ENCODE data around the gene KLK10. TPM values are rescaled to one million over a fixed set of nuclear protein-coding genes. Genes with fewer than 3 reads are reported as not detected.
"Not testable (repeated sequence)": the region's sequence is repeated elsewhere in the genome, so short reads cannot be mapped to it uniquely, and the experiment has no call there.

KLK10 gene
- total RNA-seq, 2 donors from 2014 or later = not detected

DNA sequence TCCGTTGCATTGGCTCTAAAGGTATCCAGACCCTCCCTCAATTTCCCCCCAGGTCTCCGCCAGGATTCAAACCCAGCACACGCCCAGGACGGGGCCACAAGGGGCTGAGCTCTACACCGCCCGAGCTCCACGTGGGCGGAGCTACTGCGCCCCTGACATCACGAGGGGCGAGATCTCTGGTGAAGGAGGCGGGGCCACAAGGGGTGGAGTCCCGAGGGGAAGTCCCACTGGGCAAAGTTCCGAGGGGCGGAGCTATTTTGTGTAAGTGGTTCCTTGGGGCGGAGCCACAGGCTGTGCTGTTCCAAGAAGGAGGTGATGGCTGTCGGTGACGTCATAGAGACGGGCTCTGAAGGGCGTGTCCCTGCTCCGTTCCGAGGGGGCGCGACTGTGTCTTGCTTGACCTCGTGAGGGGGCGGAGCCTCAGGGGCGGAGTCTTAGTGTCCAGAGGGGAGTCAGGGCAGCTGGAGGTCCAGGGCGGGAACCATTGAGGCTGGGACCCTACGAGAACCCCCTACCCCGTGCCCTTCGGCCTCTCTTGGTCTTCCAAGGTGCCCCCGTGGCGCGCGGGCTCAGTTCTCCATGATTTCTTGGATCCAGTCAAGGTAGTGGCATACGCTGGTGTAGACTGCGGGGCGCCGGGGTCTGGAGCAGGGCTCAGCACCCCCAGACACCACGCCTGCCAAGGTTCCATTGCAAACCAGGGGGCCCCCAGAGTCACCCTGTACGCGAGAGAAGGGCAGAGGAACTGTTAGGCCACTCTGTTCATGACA, 16.8 kb downstream of the KLK10 start:
- no peak overlapping the region for H3K4me3 Mint-ChIP-seq
- no peaks in the 10 kb centered on the region for H3K9me3 Mint-ChIP-seq
- H3K27me3 Mint-ChIP-seq = peaks cover 37 to 52% of the 10 kb centered on the region in 2 donors
- DNase-seq (ENCODE audit: low spot score) (no peak), ATAC-seq (peak; percentile 34 to 80)
- no peak overlapping the region for H3K27ac Mint-ChIP-seq
- H3K36me3 Mint-ChIP-seq = no peaks in the 10 kb centered on the region
- peaks cover 0 to 4% of the 10 kb centered on the region in 2 donors for H3K4me1 Mint-ChIP-seq (ENCODE audit: low read depth in 2 of 2)

- H3K9me3 Mint-ChIP-seq = no peaks in the 10 kb centered on the region
- ATAC-seq (no peak), DNase-seq (ENCODE audit: low spot score) (no peak)
- H3K27ac Mint-ChIP-seq = no peak overlapping the region
- H3K36me3 Mint-ChIP-seq = no peaks in the 10 kb centered on the region
- H3K4me3 Mint-ChIP-seq = no peak overlapping the region
- peaks cover 36 to 49% of the 10 kb centered on the region in 2 donors for H3K27me3 Mint-ChIP-seq
- H3K4me1 Mint-ChIP-seq (ENCODE audit: low read depth in 2 of 2) = peaks cover 0 to 4% of the 10 kb centered on the region in 2 donors
Observed at GRCh38 chr19:51002089-51002532, 17.4 kb downstream of the KLK10 start.

- peaks cover 38 to 53% of the 10 kb centered on the region in 2 donors for H3K27me3 Mint-ChIP-seq
- H3K4me3 Mint-ChIP-seq = no peak within 1 kb of the TSS
- H3K9me3 Mint-ChIP-seq = no peaks in the 10 kb centered on the region
- DNase-seq (ENCODE audit: low spot score) (no peak), ATAC-seq (no peak)
- H3K36me3 Mint-ChIP-seq = no peaks in the 10 kb centered on the region
- no peak within 1 kb of the TSS for H3K27ac Mint-ChIP-seq
- H3K4me1 Mint-ChIP-seq (ENCODE audit: low read depth in 2 of 2) = peaks cover 0 to 4% of the 10 kb centered on the region in 2 donors
Observed at GRCh38 chr19:51001515-51001914, 18.0 kb downstream of the KLK10 start, which contains the start of gene KLK8. KLK8 (minus strand) TSS chr19:51001604; CDS start chr19:51001167, 437 bp downstream.

DNA sequence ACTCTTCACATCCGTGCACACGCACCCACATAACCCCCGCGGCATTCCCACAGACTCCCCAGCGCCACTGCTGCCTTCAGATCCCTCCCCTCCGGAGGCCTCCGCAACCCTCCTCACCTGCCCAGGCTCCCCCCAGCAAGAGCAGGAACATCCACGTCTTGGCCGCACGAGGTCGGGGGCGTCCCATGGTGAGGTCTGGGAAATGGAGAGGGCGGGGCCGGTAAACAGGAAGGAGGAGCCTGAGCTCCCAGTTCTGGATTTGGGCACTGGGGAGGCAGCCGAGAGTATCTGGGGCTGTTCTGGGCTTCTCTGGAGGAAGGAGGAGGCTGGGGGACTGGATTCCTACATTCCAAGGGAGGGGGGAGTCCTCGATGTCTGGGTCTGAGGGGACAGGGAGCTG, 18.5 kb downstream of the KLK10 start:
- Mint-ChIP-seq H3K36me3 (no peaks in the 10 kb centered on the region), H3K4me1 (ENCODE audit: low read depth in 2 of 2) (peaks cover 0 to 4% of the 10 kb centered on the region in 2 donors), H3K4me3 (no peak overlapping the region)

DNA sequence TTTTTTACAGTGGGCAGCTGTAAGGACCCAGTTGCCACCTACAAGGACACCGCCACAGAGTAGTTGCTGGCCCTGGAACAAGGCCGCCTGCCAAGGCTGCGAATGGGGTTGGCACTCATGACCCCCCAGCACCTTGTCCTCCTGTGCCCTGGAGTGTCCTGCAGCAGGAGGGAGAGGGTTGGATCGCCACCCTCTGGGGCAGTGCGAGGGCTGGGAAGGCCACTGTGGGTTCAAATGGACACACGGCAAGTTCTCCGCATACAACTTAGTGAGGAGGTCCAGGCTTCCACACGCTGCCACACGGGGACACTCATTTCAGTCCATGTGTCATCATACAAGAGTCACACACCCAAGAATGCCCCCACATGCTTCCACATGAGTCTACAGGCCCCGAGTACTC, 19.1 kb downstream of the KLK10 start:
- Mint-ChIP-seq H3K27me3 (peaks cover 35 to 45% of the 10 kb centered on the region in 2 donors), H3K9me3 (no peaks in the 10 kb centered on the region), H3K4me1 (ENCODE audit: low read depth in 2 of 2) (peaks cover 0 to 4% of the 10 kb centered on the region in 2 donors), H3K4me3 (no peak overlapping the region), H3K36me3 (no peaks in the 10 kb centered on the region), H3K27ac (no peak overlapping the region)
- DNase-seq (ENCODE audit: low spot score) (no peak), ATAC-seq (no peak)

More for the DNA sequence above, 18.5 kb downstream of the KLK10 start:
- no peak overlapping the region for H3K27ac Mint-ChIP-seq
- DNase-seq (ENCODE audit: low spot score) (no peak), ATAC-seq (no peak)
- H3K27me3 Mint-ChIP-seq = peaks cover 35 to 48% of the 10 kb centered on the region in 2 donors
- H3K9me3 Mint-ChIP-seq = no peaks in the 10 kb centered on the region

- H3K9me3 Mint-ChIP-seq = no peaks in the 10 kb centered on the region
Observed at GRCh38 chr19:50998686-50999085, 20.8 kb downstream of the KLK10 start.

DNA sequence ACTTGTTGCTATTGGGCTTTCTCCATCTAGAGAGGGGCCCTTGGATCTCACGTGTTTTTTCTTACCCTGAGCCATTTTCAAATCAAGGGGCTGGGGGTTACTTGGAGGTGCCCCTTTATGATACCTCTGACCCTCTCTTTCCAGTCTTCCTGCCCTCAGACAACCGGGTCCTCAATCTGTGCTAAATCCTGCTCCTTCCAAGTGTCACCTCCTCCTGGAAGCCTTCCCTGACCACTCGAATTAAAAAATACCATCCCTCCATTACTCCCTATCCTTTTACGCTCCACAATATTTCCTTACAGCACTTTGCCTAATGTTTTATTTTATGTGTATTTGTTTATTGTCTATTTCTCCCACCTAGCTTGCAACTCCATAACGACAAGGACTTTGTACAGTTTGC, 21.4 kb downstream of the KLK10 start:
- ATAC-seq = no peak
- H3K36me3 Mint-ChIP-seq = no peaks in the 10 kb centered on the region
- H3K4me1 Mint-ChIP-seq (ENCODE audit: low read depth in 2 of 2) = peaks cover 0 to 4% of the 10 kb centered on the region in 2 donors
- DNase-seq (ENCODE audit: low spot score) = no peak
- H3K4me3 Mint-ChIP-seq = no peak overlapping the region
- peaks cover 24 to 32% of the 10 kb centered on the region in 2 donors for H3K27me3 Mint-ChIP-seq
- H3K27ac Mint-ChIP-seq = no peak overlapping the region
- H3K9me3 Mint-ChIP-seq = no peaks in the 10 kb centered on the region

More at GRCh38 chr19:50998686-50999085, 20.8 kb downstream of the KLK10 start:
- Mint-ChIP-seq H3K4me3 (no peak overlapping the region), H3K4me1 (ENCODE audit: low read depth in 2 of 2) (peaks cover 0 to 4% of the 10 kb centered on the region in 2 donors), H3K27me3 (peaks cover 29 to 34% of the 10 kb centered on the region in 2 donors), H3K36me3 (no peaks in the 10 kb centered on the region), H3K27ac (no peak overlapping the region)
- DNase-seq (ENCODE audit: low spot score) (no peak), ATAC-seq (no peak)

DNA sequence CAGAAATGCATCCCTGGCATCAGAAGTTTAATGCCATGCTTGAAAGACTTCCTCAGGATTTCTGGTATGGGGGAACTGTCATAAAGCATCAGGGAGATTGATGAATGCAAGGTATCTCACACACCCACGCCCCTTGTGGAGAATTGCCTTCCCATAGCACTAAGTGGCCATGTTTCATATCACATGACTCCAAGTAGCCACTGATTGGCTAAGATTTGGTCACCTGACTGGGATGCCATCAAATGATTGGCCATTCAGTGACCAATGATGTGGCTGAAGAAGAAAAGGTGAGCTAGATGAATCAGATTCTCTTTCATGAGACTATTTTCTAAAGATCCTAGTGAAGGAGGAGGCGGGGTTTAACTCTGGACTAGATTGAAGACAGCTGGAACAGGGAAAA, 25.4 kb downstream of the KLK10 start:
- no peaks in the 10 kb centered on the region for H3K36me3 Mint-ChIP-seq
- H3K4me1 Mint-ChIP-seq (ENCODE audit: low read depth in 2 of 2) = no peaks in the 10 kb centered on the region
- DNase-seq (ENCODE audit: low spot score) = no peak
- H3K27ac Mint-ChIP-seq = no peak overlapping the region
- ATAC-seq = no peak
- no peaks in the 10 kb centered on the region for H3K9me3 Mint-ChIP-seq
- peaks cover 22 to 37% of the 10 kb centered on the region in 2 donors for H3K27me3 Mint-ChIP-seq
- no peak overlapping the region for H3K4me3 Mint-ChIP-seq

- H3K27ac Mint-ChIP-seq = no peak overlapping the region
- no peaks in the 10 kb centered on the region for H3K9me3 Mint-ChIP-seq
- DNase-seq (ENCODE audit: low spot score) (no peak), ATAC-seq (no peak)
- peaks cover 23 to 39% of the 10 kb centered on the region in 2 donors for H3K27me3 Mint-ChIP-seq
- H3K4me1 Mint-ChIP-seq (ENCODE audit: low read depth in 2 of 2) = no peaks in the 10 kb centered on the region
- H3K36me3 Mint-ChIP-seq = no peaks in the 10 kb centered on the region
- H3K4me3 Mint-ChIP-seq = no peak overlapping the region
Observed at GRCh38 chr19:50992666-50993035, 26.9 kb downstream of the KLK10 start.

DNA sequence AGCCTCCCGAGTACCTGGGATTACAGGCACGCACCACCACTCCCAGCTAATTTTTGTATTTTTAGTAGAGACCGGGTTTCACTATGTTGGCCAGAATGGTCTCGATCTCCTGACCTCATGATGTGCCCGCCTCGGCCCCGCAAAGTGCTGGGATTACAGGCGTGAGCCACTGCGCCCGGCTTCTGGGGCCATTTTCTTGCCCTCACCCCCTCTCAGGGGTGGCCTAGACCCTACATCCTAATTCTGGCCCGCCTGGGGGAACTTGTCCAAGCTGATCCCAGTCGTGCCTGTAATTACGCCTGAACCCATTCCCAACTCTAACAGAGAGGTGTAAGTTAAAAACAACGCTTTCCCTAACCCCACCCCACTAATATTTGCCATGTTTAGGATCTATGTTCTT, 35.1 kb downstream of the KLK10 start:
- not testable (repeated sequence) for H3K4me3 Mint-ChIP-seq, H3K9me3 Mint-ChIP-seq

DNA sequence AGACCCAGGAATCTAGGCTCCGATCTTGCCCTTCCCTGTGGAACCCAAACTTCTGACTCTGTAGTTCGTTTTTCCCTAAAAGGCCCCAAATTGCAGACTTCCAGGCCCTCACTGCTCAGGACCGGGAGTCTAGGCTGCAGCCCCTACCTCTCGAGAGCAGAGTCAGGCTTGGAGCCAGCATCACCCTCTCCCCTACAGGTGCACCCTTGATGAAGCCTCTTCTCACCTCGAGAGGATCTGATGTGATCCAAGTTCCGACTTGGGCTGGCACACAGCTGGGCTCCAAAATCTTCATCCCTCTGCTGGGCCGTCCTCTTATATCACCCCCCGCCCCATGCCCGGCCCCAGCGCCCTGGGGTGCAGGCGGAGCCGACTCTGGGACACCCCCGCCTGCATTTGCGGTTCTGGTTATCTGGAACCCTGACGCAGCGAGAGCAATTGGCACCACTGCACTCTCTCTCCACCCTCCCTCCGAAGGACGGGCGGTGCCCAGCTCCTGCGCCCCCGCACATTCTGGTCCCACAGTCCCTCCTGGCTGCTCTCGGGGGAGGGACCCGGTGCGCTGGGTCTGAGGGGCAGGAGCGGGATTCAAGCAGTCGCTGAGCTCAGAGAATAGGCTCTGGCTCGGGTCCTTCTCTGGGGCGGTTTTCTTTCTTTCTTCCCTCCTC, 35.8 kb downstream of the KLK10 start, which contains the start of gene KLK7:
Gene KLK7, minus strand, starts transcription at position 293 of the 668 bp plus-strand sequence. CDS start 1,518 bp downstream, outside the sequence.
- no peaks in the 10 kb centered on the region for H3K9me3 Mint-ChIP-seq
- H3K4me3 Mint-ChIP-seq = no peak within 1 kb of the TSS
- no peak for ATAC-seq
- H3K27ac Mint-ChIP-seq = no peak within 1 kb of the TSS
- no peak for DNase-seq (ENCODE audit: low spot score)
- no peaks in the 10 kb centered on the region for H3K36me3 Mint-ChIP-seq
- H3K4me1 Mint-ChIP-seq (ENCODE audit: low read depth in 2 of 2) = peaks cover 0 to 4% of the 10 kb centered on the region in 2 donors
- peaks cover 38 to 50% of the 10 kb centered on the region in 2 donors for H3K27me3 Mint-ChIP-seq

More for the DNA sequence above, 35.1 kb downstream of the KLK10 start:
- H3K4me1 Mint-ChIP-seq (ENCODE audit: low read depth in 2 of 2); H3K27ac Mint-ChIP-seq; ATAC-seq; DNase-seq (ENCODE audit: low spot score); H3K36me3 Mint-ChIP-seq: not testable (repeated sequence)
- H3K27me3 Mint-ChIP-seq = peaks cover 39 to 50% of the 10 kb centered on the region in 2 donors

GRCh38 chr19:50982186-50982585, 37.3 kb downstream of the KLK10 start:
- Mint-ChIP-seq H3K36me3 (no peaks in the 10 kb centered on the region), H3K27ac (no peak overlapping the region), H3K9me3 (no peaks in the 10 kb centered on the region), H3K4me3 (no peak overlapping the region), H3K27me3 (peaks cover 39 to 50% of the 10 kb centered on the region in 2 donors), H3K4me1 (ENCODE audit: low read depth in 2 of 2) (peaks cover 0 to 4% of the 10 kb centered on the region in 2 donors)
- no peak for DNase-seq (ENCODE audit: low spot score)
- ATAC-seq = peak in 1 of 2 donors; percentile 40

DNA sequence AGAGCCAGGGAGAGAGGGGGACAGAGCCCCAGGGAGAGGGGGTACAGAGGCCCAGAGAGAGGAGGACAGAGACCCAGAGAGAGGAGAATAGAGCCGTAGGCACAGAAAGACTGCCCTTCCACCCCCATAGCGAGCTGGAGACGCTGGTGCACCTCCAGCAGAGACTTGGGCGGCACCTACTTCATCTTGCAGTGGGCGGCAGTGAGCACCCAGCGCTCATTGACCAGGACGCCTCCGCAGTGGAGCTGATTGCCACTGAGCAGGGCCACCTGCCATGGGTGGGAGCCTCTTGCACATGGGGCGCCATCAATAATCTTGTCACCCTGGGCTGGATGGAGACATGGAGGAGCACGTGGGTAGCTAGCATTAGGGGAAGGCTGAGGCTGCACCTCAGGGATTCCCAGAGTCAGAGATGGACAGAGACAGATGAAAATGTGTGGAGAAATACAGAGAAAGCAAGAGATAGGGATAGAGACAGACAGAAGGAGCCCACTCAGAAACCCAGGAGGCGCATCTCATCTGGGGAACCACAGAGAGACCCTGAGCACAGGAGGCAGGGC, 37.8 kb downstream of the KLK10 start:
- Mint-ChIP-seq H3K27me3 (peaks cover 40 to 53% of the 10 kb centered on the region in 2 donors), H3K27ac (no peak overlapping the region), H3K4me3 (no peak overlapping the region), H3K36me3 (no peaks in the 10 kb centered on the region), H3K4me1 (ENCODE audit: low read depth in 2 of 2) (peaks cover 0 to 4% of the 10 kb centered on the region in 2 donors), H3K9me3 (no peaks in the 10 kb centered on the region)
- ATAC-seq = peak; percentile 40 to 43
- no peak for DNase-seq (ENCODE audit: low spot score)
